ENCODE data around the gene PRKCE. TPM values are rescaled to one million over a fixed set of nuclear protein-coding genes. Genes with fewer than 3 reads are reported as not detected.

PRKCE gene
- polyA plus RNA-seq, 1 of the 3 experiments (the other 2 are of a cell fraction), result 16.3 TPM

GRCh38 chr2:46162329-46163097 is 511.0 kb downstream of the PRKCE start:
- Histone ChIP-seq H2AFZ (ENCODE audit: low read depth) (no peak overlapping the region), H3K9me2 (no peaks in the 10 kb centered on the region), H3K79me2 (ENCODE audit: insufficient read depth) (no peaks in the 10 kb centered on the region; the same call in 1 of the 2 replicates), H3F3A (replicated peaks; ENCODE audit: insufficient read depth) (peaks cover 8% of the 10 kb centered on the region), H3K36me3 (replicated peaks in 1 of 2; ENCODE audit: control insufficient read depth in 1 of 2, insufficient read depth in 2 of 2, low read length in 1 of 2) (peaks cover 13 to 23% of the 10 kb centered on the region in 2 experiments), H3K27me3 (ENCODE audit: insufficient read depth) (no peaks in the 10 kb centered on the region), H3K9ac (no peak overlapping the region), H4K20me1 (ENCODE audit: insufficient read depth) (no peaks in the 10 kb centered on the region), H3K4me2 (no peak overlapping the region), H3K4me3 (ENCODE audit: low read depth in 2 of 2, low read length in 1 of 2) (no peak overlapping the region), H3K4me1 (ENCODE audit: control insufficient read depth in 1 of 2, insufficient read depth in 2 of 2, low read depth in 1 of 2, low read length in 1 of 2) (peaks cover 10 to 17% of the 10 kb centered on the region in 2 experiments), H3K27ac (ENCODE audit: low read depth in 2 of 2, low read length in 1 of 2) (no peak overlapping the region), H3K9me3 (no peaks in the 10 kb centered on the region)
- no peak for DNase-seq
- 97% methylated on average over 11 of the region's 11 CpGs for WGBS (ENCODE audit: low lambda C conversion rate)
- ChIA-PET CTCF (interaction anchor here (0.5 to 3.1 kb wide), 5 partner anchors 9 to 634 kb away, joined by 3 to 9 read pairs (median 4); no protein-coding TSS in a partner anchor), POLR2A (no interaction called here)
- TF ChIP-seq FOSL2 (IDR thresholded peaks at IDR 0.05; ENCODE audit: borderline replicate concordance, low read depth) (no peak), FOXM1 (IDR thresholded peaks at IDR 0.05; ENCODE audit: low read depth) (no peak), ELF1 (IDR thresholded peaks at IDR 0.05) (no peak), GATA2 (CRISPR knock-in tag; IDR thresholded peaks at IDR 0.05) (no peak), TCF12 (IDR thresholded peaks at IDR 0.05) (no peak), CTCF (IDR thresholded peaks at IDR 0.05) (no peak), IRF3 (IDR thresholded peaks at IDR 0.05; ENCODE audit: low read depth, low read length) (no peak), TEAD4 (IDR thresholded peaks at IDR 0.05; ENCODE audit: borderline replicate concordance, insufficient read depth) (no peak), POLR2AphosphoS5 (IDR thresholded peaks at IDR 0.05; ENCODE audit: low read depth, low read length) (no peak), REST (IDR thresholded peaks at IDR 0.05; ENCODE audit: low read depth, low read length) (no peak)

Measured in SK-N-SH (cell line).